Measurements from ENCODE around the gene ITGAE.
"Not testable (repeated sequence)": the region's sequence is repeated elsewhere in the genome, so short reads cannot be mapped to it uniquely, and the experiment has no call there.

DNA sequence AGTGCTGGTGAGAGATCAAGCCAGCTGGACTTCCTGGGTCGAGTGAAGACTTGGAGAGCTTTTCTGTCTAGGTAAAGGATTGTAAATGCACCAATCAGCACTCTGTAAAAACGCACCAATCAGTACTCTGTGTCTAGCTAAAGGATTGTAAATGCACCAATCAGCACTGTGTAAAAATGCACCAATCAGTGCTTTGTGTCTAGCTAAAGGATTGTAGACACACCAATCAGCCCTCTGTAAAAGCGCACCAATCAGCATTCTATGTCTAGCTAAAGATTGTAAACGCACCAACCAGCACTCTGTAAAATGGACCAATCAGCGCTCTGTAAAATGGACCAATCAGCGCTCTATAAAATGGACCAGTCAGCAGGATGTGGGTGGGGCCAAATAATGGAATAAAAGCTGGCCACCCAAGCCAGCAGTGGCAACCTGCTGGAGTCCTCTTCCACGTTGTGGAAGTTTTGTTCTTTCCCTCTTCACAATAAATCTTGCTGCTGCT, 98.9 kb downstream of the ITGAE start:
- TF ChIP-seq, protein P1, sequence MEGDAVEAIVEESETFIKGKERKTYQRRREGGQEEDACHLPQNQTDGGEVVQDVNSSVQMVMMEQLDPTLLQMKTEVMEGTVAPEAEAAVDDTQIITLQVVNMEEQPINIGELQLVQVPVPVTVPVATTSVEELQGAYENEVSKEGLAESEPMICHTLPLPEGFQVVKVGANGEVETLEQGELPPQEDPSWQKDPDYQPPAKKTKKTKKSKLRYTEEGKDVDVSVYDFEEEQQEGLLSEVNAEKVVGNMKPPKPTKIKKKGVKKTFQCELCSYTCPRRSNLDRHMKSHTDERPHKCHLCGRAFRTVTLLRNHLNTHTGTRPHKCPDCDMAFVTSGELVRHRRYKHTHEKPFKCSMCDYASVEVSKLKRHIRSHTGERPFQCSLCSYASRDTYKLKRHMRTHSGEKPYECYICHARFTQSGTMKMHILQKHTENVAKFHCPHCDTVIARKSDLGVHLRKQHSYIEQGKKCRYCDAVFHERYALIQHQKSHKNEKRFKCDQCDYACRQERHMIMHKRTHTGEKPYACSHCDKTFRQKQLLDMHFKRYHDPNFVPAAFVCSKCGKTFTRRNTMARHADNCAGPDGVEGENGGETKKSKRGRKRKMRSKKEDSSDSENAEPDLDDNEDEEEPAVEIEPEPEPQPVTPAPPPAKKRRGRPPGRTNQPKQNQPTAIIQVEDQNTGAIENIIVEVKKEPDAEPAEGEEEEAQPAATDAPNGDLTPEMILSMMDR (conservative IDR thresholded peaks at IDR 0.05; ENCODE audit: low read length) = not testable (repeated sequence)
- TF ChIP-seq EZH2phosphoT487 (IDR thresholded peaks at IDR 0.05; ENCODE audit: borderline replicate concordance) = not testable (repeated sequence)

Data from Loucy (cell line).